ENCODE results near the gene THPO.

DNA sequence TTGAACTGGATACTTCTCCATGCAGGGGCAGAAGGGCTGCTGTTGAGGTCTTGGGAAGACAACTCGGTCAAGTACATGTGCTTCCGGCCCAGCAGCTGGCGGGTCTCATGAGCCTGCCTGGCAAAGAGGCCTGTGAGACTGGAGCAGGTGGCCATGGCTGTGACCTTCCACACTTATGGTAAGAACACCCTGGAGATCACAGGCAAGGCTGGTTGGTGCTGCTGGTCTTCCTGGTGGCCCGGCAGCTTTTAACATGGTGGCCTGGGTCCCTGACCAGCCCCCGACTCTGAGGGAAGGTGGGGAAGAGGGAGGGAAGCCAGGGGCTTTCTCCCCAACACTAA is 17.3 kb upstream of the THPO start:
- TF ChIP-seq, protein P1, sequence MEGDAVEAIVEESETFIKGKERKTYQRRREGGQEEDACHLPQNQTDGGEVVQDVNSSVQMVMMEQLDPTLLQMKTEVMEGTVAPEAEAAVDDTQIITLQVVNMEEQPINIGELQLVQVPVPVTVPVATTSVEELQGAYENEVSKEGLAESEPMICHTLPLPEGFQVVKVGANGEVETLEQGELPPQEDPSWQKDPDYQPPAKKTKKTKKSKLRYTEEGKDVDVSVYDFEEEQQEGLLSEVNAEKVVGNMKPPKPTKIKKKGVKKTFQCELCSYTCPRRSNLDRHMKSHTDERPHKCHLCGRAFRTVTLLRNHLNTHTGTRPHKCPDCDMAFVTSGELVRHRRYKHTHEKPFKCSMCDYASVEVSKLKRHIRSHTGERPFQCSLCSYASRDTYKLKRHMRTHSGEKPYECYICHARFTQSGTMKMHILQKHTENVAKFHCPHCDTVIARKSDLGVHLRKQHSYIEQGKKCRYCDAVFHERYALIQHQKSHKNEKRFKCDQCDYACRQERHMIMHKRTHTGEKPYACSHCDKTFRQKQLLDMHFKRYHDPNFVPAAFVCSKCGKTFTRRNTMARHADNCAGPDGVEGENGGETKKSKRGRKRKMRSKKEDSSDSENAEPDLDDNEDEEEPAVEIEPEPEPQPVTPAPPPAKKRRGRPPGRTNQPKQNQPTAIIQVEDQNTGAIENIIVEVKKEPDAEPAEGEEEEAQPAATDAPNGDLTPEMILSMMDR (IDR thresholded peaks at IDR 0.05), result no peak
- no peak for TF ChIP-seq EP300 (IDR thresholded peaks at IDR 0.05)
- no peak for TF ChIP-seq POLR2A (IDR thresholded peaks at IDR 0.05)
